Endothelial cell of umbilical vein (primary cell): ENCODE results near the gene NEURL2. TPM values are rescaled to one million over a fixed set of nuclear protein-coding genes. Genes with fewer than 3 reads are reported as not detected.

ENCODE experiments used
- BruUV-seq: library from RNA; stranded (reverse); fragments of 400-500 nt; replicated peaks from 2 replicates; lab custom pipeline; 2021; lab: Mats Ljungman, UMichigan
- CTCF ChIA-PET: fragments of 300-600, 350-600 bp; sonication (Branson Sonifier 250); formaldehyde crosslinking; loops from one replicate; lab custom pipeline; 2021; ENCODE audit warnings: antibody characterized with exemption, inconsistent platforms; lab: Charles Lee
- POLR2A ChIA-PET: fragments of 300-600, 350-600 bp; sonication (Branson Sonifier 250); formaldehyde crosslinking; loops from one replicate; lab custom pipeline; 2021; ENCODE audit warnings: antibody characterized with exemption, inconsistent platforms; lab: Charles Lee
- DNase-seq: peaks from one replicate; pipeline ENCODE4 v3.0.0-alpha.2; 2011; ENCODE audit warnings: low read depth, low spot score
- FAIRE-seq: peaks from 2 replicates; lab custom pipeline; 2011; peaks lifted over from hg19 to GRCh38; lab: Jason Lieb, UNC
- H2AFZ ChIP-seq: 2 replicates; pipeline ENCODE4 v1.6.0; 2012; ENCODE audit warnings: low read depth, low read length, control low read depth, inconsistent platforms
- H3K27ac ChIP-seq: 2 replicates; pipeline ENCODE4 v1.5.1; 2011; ENCODE audit warnings: low read depth, mild to moderate bottlenecking, control low read depth, low read length, moderate library complexity; ENCODE audit not compliant: insufficient read depth
- H3K27me3 ChIP-seq, 2 experiments: 2 replicates each; pipeline versions ENCODE4 v1.6.0 to v1.6.1; 2011; ENCODE audit warnings: low read length in 2 of 2, mixed read lengths in 1 of 2; ENCODE audit not compliant: control insufficient read depth in 2 of 2, insufficient read depth in 2 of 2
- H3K36me3 ChIP-seq, 2 experiments: 2 replicates in 1 of 2; 3 replicates in 1 of 2; pipeline ENCODE4 v1.5.1; 2011; ENCODE audit warnings: low read length in 2 of 2, mild to moderate bottlenecking in 1 of 2, moderate library complexity in 1 of 2; ENCODE audit not compliant: control insufficient read depth in 2 of 2, insufficient read depth in 2 of 2; ENCODE audit errors: extremely low read depth in 1 of 2
- H3K4me1 ChIP-seq: 3 replicates; pipeline ENCODE4 v1.5.1; 2011; ENCODE audit warnings: mild to moderate bottlenecking, low read length; ENCODE audit not compliant: control insufficient read depth, insufficient read depth; ENCODE audit errors: extremely low read depth
- H3K4me2 ChIP-seq: 2 replicates; pipeline ENCODE4 v1.6.1; 2011; ENCODE audit warnings: low read length, control low read depth, mixed read lengths; ENCODE audit not compliant: insufficient read depth
- H3K4me3 ChIP-seq, 3 experiments: fragments of 200-600 bp in 1 of 3; sonication (generic), shearing (Covaris generic) in 1 of 3; replicated peaks in 1 of 3; 2 replicates each; pipeline ENCODE4 v1.5.1; 2011 to 2016; ENCODE audit warnings: control low read depth in 3 of 3, low read length in 3 of 3, mild to moderate bottlenecking in 2 of 3, inconsistent platforms in 1 of 3, low read depth in 1 of 3, moderate library complexity in 1 of 3; ENCODE audit not compliant: insufficient read depth in 1 of 3
- H3K79me2 ChIP-seq: 2 replicates; pipeline ENCODE4 v1.6.0; 2012; ENCODE audit warnings: low read length, inconsistent platforms; ENCODE audit not compliant: control insufficient read depth, insufficient read depth
- H3K9ac ChIP-seq: replicated peaks from 2 replicates; pipeline ENCODE3; 2011; ENCODE audit warnings: low read length, control low read depth; ENCODE audit not compliant: insufficient read depth; ENCODE audit errors: extremely low read depth
- H3K9me1 ChIP-seq: replicated peaks from 3 replicates; pipeline ENCODE4 v1.6.0; 2011; ENCODE audit warnings: mild to moderate bottlenecking, low read length; ENCODE audit not compliant: control insufficient read depth, insufficient read depth; ENCODE audit errors: extremely low read depth
- H3K9me3 ChIP-seq: replicated peaks from 2 replicates; pipeline ENCODE4 v1.5.1; 2012; ENCODE audit warnings: low read length, inconsistent platforms; ENCODE audit not compliant: control insufficient read depth, insufficient read depth
- H4K20me1 ChIP-seq: replicated peaks from 2 replicates; pipeline ENCODE3; 2011; ENCODE audit warnings: mild to moderate bottlenecking, low read length; ENCODE audit not compliant: control insufficient read depth, insufficient read depth; ENCODE audit errors: extremely low read depth
- EZH2 ChIP-seq: IDR thresholded peaks from 2 replicates; pipeline ENCODE4 v1.6.1; 2012; ENCODE audit warnings: borderline replicate concordance, low read depth, mild to moderate bottlenecking, moderate library complexity, low read length, inconsistent platforms; ENCODE audit not compliant: severe bottlenecking
- FOS ChIP-seq: IDR thresholded peaks from 2 replicates; pipeline ENCODE4 v1.6.1; 2011; ENCODE audit warnings: mild to moderate bottlenecking, low read length, moderate library complexity, borderline replicate concordance; ENCODE audit not compliant: insufficient read depth
- GATA2 ChIP-seq: IDR thresholded peaks from 2 replicates; pipeline ENCODE4 v1.7.0; 2011; ENCODE audit warnings: low read depth, mild to moderate bottlenecking, moderate library complexity, mixed read lengths, low read length; ENCODE audit not compliant: insufficient read length, insufficient read depth
- JUN ChIP-seq: IDR thresholded peaks from 2 replicates; pipeline ENCODE4 v1.6.1; 2011; ENCODE audit warnings: borderline replicate concordance, low read depth; ENCODE audit not compliant: insufficient read length, insufficient read depth
- MAX ChIP-seq: IDR thresholded peaks from 2 replicates; pipeline ENCODE4 v1.6.1; 2011; ENCODE audit not compliant: insufficient read depth, insufficient read length
- MYC ChIP-seq: IDR thresholded peaks from one replicate; pipeline ENCODE4 v1.6.1; 2011; ENCODE audit warnings: mild to moderate bottlenecking, low read depth, low read length
- POLR2A ChIP-seq: IDR thresholded peaks from 2 replicates; pipeline ENCODE4 v1.6.1; 2012; ENCODE audit warnings: low read depth, mild to moderate bottlenecking, control low read depth, low read length
- POLR2AphosphoS5 ChIP-seq: IDR thresholded peaks from 2 replicates; pipeline ENCODE4 v1.6.1; 2012; ENCODE audit warnings: low read depth, mild to moderate bottlenecking, control low read depth, low read length, moderate library complexity; ENCODE audit not compliant: insufficient read depth
- dilution Hi-C: fragments of 300-500 bp; cut with MboI; formaldehyde crosslinking; loops from one replicate; pipeline ENCODE4 v1.15.0; 2019; ENCODE audit warnings: low sequenced_read_pairs; ENCODE audit not compliant: extremely low pct_ligation_motif_present
- intact Hi-C: fragments of 100-400 bp; cut with micrococcal nuclease; formaldehyde crosslinking; loops from one replicate; pipeline ENCODE4 v1.10.0; 2022
- polyA plus RNA-seq, 4 experiments: library from polyadenylated mRNA; depleted of rRNA in 3 of 4; stranded (reverse) in 3 of 4; unstranded in 1 of 4; fragments of >200 nt; gene quantifications; 2 replicates each; pipeline versions ENCODE4 v1.2.1 to v1.2.3, GENCODE V29; 2011 to 2012; ENCODE audit warnings: missing spikeins in 1 of 4
- total RNA-seq: library from RNA; stranded (reverse); gene quantifications from 2 replicates; pipeline ENCODE4 v1.2.3, GENCODE V29; 2021
- TF ChIP-seq, protein P1 (sequence below), 2 donors: IDR thresholded peaks; 1 replicate in 1 of 2; 2 replicates in 1 of 2; pipeline ENCODE4 v1.5.1; 2011; ENCODE audit warnings: low read length in 2 of 2, mild to moderate bottlenecking in 2 of 2, moderate library complexity in 2 of 2, control low read depth in 1 of 2, inconsistent platforms in 1 of 2, low read depth in 1 of 2; ENCODE audit not compliant: insufficient read depth in 1 of 2; ENCODE audit errors: extremely low read depth in 1 of 2

Gene NEURL2
- total and polyA plus RNA-seq, 2 donors (not counting 3 experiments of a cell fraction or from before 2014, with no cell fraction given), result 2.8 to 5.4 TPM

- ChIA-PET POLR2A (no interaction called here), CTCF (no interaction called here)
- H3K4me2 ChIP-seq, result no peak overlapping the region
- no peak overlapping the region for H3K9ac ChIP-seq
- peaks cover 6% of the 10 kb centered on the region for H3K4me1 ChIP-seq
- BruUV-seq, result no TSS peak
- peaks cover 15% of the 10 kb centered on the region for H3K79me2 ChIP-seq
- TF ChIP-seq, protein P1, sequence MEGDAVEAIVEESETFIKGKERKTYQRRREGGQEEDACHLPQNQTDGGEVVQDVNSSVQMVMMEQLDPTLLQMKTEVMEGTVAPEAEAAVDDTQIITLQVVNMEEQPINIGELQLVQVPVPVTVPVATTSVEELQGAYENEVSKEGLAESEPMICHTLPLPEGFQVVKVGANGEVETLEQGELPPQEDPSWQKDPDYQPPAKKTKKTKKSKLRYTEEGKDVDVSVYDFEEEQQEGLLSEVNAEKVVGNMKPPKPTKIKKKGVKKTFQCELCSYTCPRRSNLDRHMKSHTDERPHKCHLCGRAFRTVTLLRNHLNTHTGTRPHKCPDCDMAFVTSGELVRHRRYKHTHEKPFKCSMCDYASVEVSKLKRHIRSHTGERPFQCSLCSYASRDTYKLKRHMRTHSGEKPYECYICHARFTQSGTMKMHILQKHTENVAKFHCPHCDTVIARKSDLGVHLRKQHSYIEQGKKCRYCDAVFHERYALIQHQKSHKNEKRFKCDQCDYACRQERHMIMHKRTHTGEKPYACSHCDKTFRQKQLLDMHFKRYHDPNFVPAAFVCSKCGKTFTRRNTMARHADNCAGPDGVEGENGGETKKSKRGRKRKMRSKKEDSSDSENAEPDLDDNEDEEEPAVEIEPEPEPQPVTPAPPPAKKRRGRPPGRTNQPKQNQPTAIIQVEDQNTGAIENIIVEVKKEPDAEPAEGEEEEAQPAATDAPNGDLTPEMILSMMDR (IDR thresholded peaks at IDR 0.05; ENCODE audit: extremely low read depth in 1 of 2, insufficient read depth in 1 of 2, low read depth in 1 of 2, low read length in 2 of 2), result no peak
- TF ChIP-seq MYC (no peak), EZH2 (no peak), JUN (no peak), MAX (no peak), GATA2 (no peak), FOS (no peak), POLR2AphosphoS5 (no peak), POLR2A (no peak)
- dilution Hi-C loops, result no loop called here
- H3K36me3 ChIP-seq, result peaks cover 15 to 44% of the 10 kb centered on the region in 2 experiments
- no peak overlapping the region for H3K4me3 ChIP-seq
- no peaks in the 10 kb centered on the region for H3K9me3 ChIP-seq
- DNase-seq (no peak), FAIRE-seq (no peak)
- no peak overlapping the region for H2AFZ ChIP-seq
- intact Hi-C loops, result no loop called here
- H3K27ac ChIP-seq, result no peak overlapping the region
- H3K27me3 ChIP-seq, result no peaks in the 10 kb centered on the region
- H4K20me1 ChIP-seq, result no peaks in the 10 kb centered on the region
- H3K9me1 ChIP-seq, result no peaks in the 10 kb centered on the region
These were observed 47.9 kb upstream of the NEURL2 start for GRCh38 chr20:45938727-45939438.
